Measurements from ENCODE around the gene TESPA1. TPM values are rescaled to one million over a fixed set of nuclear protein-coding genes. Genes with fewer than 3 reads are reported as not detected.

TESPA1 gene
- total and polyA plus RNA-seq, 2 donors (not counting 1 experiment from before 2014, with no cell fraction given) = not detected

DNA sequence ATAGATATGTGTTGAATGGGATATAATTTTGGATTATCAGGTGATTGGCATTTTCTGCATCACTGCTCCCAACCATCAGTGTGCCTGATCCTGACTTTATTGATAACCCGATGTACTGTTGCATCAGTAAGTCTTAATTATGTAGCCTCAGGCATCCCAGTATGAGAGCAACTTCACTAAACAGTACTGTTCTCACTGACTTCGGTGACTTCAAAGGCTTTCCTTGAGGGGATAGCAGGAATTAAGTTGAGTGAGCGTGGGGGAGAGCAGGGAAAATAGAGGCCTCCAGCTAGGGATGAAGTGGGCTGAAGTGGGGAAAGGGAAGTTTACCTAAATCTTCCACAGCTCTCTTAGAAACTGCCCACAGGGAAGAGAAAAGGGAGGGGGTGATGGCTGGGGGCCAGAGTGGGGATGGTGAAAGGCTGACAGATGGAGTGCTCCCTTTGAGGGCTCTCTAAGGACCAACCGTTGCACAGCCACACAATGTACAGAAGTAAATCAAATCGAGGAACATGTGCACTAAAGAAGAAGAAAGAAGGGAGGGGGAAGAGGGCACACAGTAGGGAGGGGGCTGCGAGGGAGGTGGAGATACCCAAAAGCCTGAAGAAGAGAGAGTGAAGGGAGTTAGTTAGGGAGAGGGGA lies 24.5 kb upstream of the TESPA1 start:
- H3K4me2 ChIP-seq (ENCODE audit: extremely low read depth, insufficient read depth, low read length) = no peak overlapping the region
- no peaks in the 10 kb centered on the region for H3K4me1 ChIP-seq (ENCODE audit: control insufficient read depth, extremely low read depth, insufficient read depth, low read length)
- no peaks in the 10 kb centered on the region for H3K36me3 ChIP-seq (ENCODE audit: control insufficient read depth, insufficient read depth, low read length)
- no peaks in the 10 kb centered on the region for H3K27me3 ChIP-seq (ENCODE audit: control insufficient read depth, insufficient read depth, low read length)
- no peak overlapping the region for H3K27ac ChIP-seq (ENCODE audit: insufficient read depth, low read length)
- no peaks in the 10 kb centered on the region for H3K9me3 ChIP-seq (ENCODE audit: control insufficient read depth, insufficient read depth, low read depth, low read length)
- no peaks in the 10 kb centered on the region for H4K20me1 ChIP-seq (ENCODE audit: control insufficient read depth, extremely low read depth, insufficient read depth, low read length)
- H3K4me3 ChIP-seq (replicated peaks in 1 of 4; ENCODE audit: control extremely low read depth in 1 of 4, insufficient read depth in 1 of 4, low read depth in 3 of 4, low read length in 4 of 4) = no peak overlapping the region
- no peak overlapping the region for H2AFZ ChIP-seq (ENCODE audit: low read length)
- no peak overlapping the region for H3K9ac ChIP-seq (ENCODE audit: insufficient read depth, low read length)
- DNase-seq (ENCODE audit: low read depth in 2 of 2) = no peak
- no peak for TF ChIP-seq EZH2 (IDR thresholded peaks at IDR 0.05; ENCODE audit: low read length, missing control alignments)
- TF ChIP-seq, protein P1, sequence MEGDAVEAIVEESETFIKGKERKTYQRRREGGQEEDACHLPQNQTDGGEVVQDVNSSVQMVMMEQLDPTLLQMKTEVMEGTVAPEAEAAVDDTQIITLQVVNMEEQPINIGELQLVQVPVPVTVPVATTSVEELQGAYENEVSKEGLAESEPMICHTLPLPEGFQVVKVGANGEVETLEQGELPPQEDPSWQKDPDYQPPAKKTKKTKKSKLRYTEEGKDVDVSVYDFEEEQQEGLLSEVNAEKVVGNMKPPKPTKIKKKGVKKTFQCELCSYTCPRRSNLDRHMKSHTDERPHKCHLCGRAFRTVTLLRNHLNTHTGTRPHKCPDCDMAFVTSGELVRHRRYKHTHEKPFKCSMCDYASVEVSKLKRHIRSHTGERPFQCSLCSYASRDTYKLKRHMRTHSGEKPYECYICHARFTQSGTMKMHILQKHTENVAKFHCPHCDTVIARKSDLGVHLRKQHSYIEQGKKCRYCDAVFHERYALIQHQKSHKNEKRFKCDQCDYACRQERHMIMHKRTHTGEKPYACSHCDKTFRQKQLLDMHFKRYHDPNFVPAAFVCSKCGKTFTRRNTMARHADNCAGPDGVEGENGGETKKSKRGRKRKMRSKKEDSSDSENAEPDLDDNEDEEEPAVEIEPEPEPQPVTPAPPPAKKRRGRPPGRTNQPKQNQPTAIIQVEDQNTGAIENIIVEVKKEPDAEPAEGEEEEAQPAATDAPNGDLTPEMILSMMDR (conservative IDR thresholded peaks at IDR 0.05 in 1 of 2, IDR thresholded peaks at IDR 0.05 in 1 of 2; ENCODE audit: low read depth in 1 of 2, low read length in 2 of 2) = no peak
- H3K79me2 ChIP-seq (ENCODE audit: control insufficient read depth, insufficient read depth, low read length) = no peaks in the 10 kb centered on the region

DNA sequence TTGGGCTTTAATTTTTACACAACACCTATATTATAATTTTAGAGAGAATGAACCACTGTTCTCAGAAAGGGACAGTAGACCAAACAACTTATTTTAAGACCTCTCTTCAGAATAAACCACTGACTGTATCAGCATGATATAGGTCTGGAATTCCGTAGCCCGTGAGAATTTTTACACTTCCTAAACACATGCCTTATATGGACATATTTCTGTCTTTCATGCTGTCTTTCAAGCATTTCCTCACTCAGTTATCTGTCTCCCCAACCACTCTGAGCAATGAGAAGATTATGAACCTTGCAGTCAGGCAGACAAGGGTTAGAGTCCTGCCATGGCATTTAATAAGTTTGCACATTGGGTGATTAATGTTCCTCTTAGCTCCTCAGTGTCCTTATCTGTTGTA lies 17.8 kb upstream of the TESPA1 start:
- no peaks in the 10 kb centered on the region for H3K27me3 ChIP-seq (ENCODE audit: control insufficient read depth, insufficient read depth, low read length)
- H3K9me3 ChIP-seq (ENCODE audit: control insufficient read depth, insufficient read depth, low read depth, low read length) = no peaks in the 10 kb centered on the region
- no peak overlapping the region for H3K4me2 ChIP-seq (ENCODE audit: extremely low read depth, insufficient read depth, low read length)
- DNase-seq (ENCODE audit: low read depth in 2 of 2) = no peak
- H3K79me2 ChIP-seq (ENCODE audit: control insufficient read depth, insufficient read depth, low read length) = no peaks in the 10 kb centered on the region
- H4K20me1 ChIP-seq (ENCODE audit: control insufficient read depth, extremely low read depth, insufficient read depth, low read length) = no peaks in the 10 kb centered on the region
- TF ChIP-seq, protein P1 (conservative IDR thresholded peaks at IDR 0.05 in 1 of 2, IDR thresholded peaks at IDR 0.05 in 1 of 2; ENCODE audit: low read depth in 1 of 2, low read length in 2 of 2) = no peak
- no peak for TF ChIP-seq EZH2 (IDR thresholded peaks at IDR 0.05; ENCODE audit: low read length, missing control alignments)
- H3K36me3 ChIP-seq (ENCODE audit: control insufficient read depth, insufficient read depth, low read length) = no peaks in the 10 kb centered on the region
- no peak overlapping the region for H3K9ac ChIP-seq (ENCODE audit: insufficient read depth, low read length)
- H2AFZ ChIP-seq (ENCODE audit: low read length) = no peak overlapping the region
- no peak overlapping the region for H3K27ac ChIP-seq (ENCODE audit: insufficient read depth, low read length)
- no peak overlapping the region for H3K4me3 ChIP-seq (replicated peaks in 1 of 4; ENCODE audit: control extremely low read depth in 1 of 4, insufficient read depth in 1 of 4, low read depth in 3 of 4, low read length in 4 of 4)
- no peaks in the 10 kb centered on the region for H3K4me1 ChIP-seq (ENCODE audit: control insufficient read depth, extremely low read depth, insufficient read depth, low read length)

DNA sequence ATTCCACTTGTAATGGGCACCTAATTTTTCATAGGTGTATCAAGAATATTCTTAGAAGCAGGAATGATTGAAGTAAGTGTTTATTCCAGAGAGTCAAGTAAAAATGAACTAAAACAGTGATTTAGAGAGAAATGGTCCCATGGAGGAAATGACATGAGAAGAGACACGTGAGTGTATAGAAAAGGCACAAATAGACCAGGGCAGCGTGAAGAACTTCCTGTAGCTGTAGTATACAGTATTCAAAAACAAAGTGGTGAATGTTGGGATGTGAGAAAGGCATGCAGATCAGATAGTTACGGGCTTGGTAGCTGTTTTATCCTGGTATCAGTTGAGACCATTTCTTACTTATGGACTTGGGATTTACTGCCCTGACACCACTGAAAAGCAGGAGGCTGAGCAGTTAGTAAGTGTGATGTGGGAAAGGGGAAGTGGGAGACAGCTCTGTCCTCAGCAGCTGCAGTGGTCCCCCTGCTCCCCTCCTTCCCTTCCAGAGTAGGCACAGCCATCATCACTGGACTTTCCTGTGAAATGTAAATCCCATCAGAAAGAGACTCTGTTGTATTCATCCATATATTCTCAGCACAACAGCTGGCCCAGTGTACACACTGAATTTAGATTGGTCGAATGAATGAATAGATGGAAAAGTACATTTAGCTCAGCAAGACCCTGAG lies 16.8 kb upstream of the TESPA1 start:
- Histone ChIP-seq H3K4me2 (ENCODE audit: extremely low read depth, insufficient read depth, low read length) (no peak overlapping the region), H3K27me3 (ENCODE audit: control insufficient read depth, insufficient read depth, low read length) (no peaks in the 10 kb centered on the region), H3K4me1 (ENCODE audit: control insufficient read depth, extremely low read depth, insufficient read depth, low read length) (no peaks in the 10 kb centered on the region), H3K9ac (ENCODE audit: insufficient read depth, low read length) (no peak overlapping the region), H2AFZ (ENCODE audit: low read length) (no peak overlapping the region), H3K79me2 (ENCODE audit: control insufficient read depth, insufficient read depth, low read length) (no peaks in the 10 kb centered on the region), H3K9me3 (ENCODE audit: control insufficient read depth, insufficient read depth, low read depth, low read length) (no peaks in the 10 kb centered on the region), H4K20me1 (ENCODE audit: control insufficient read depth, extremely low read depth, insufficient read depth, low read length) (no peaks in the 10 kb centered on the region), H3K36me3 (ENCODE audit: control insufficient read depth, insufficient read depth, low read length) (no peaks in the 10 kb centered on the region), H3K4me3 (replicated peaks in 1 of 4; ENCODE audit: control extremely low read depth in 1 of 4, insufficient read depth in 1 of 4, low read depth in 3 of 4, low read length in 4 of 4) (no peak overlapping the region), H3K27ac (ENCODE audit: insufficient read depth, low read length) (no peak overlapping the region)
- TF ChIP-seq, protein P1 (conservative IDR thresholded peaks at IDR 0.05 in 1 of 2, IDR thresholded peaks at IDR 0.05 in 1 of 2; ENCODE audit: low read depth in 1 of 2, low read length in 2 of 2) = no peak
- no peak for TF ChIP-seq EZH2 (IDR thresholded peaks at IDR 0.05; ENCODE audit: low read length, missing control alignments)
- DNase-seq (ENCODE audit: low read depth in 2 of 2) = no peak

Measured in fibroblast of lung (primary cell).